ENCODE results near the gene SLC12A8.

Gene SLC12A8

DNA sequence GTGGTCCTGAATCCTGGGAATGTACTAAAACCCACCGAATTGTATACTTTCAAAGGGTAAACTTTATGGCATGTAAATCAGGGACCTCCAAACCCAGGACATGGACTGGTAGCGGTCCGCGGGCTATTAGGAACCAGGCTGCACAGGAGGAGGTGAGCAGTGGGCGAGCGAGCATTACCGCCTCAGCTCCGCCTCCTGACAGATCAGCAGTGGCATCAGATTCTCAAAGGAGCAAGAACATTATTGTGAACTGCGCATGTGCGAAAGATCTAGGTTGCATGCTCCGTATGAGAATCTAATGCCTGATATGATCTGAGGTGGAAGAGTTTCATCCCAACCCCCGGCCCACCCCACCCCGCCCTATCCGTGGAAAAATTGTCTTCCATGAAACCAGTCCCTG is 178.9 kb downstream of the SLC12A8 start:
- DNase-seq: no peak

DNA sequence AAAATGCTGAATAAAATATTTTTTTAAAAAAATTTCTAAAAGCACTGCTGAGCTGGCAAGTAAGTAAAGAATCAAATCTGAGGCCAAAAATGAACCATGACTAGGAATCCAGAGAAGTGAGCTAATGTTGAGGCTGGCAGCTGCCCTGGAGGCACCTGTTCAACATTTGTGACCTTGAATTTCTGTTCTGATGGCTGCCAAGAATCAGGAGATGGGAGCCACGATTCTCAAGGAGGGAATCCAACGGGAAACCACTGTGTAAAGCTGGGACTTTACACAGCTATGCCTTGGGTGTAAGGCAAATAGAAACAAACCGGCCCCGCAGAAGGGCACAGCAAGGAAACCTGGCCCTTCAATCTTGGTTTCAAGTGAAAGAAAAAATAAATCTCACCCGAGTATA is 179.4 kb downstream of the SLC12A8 start:
- DNase-seq: no peak

DNA sequence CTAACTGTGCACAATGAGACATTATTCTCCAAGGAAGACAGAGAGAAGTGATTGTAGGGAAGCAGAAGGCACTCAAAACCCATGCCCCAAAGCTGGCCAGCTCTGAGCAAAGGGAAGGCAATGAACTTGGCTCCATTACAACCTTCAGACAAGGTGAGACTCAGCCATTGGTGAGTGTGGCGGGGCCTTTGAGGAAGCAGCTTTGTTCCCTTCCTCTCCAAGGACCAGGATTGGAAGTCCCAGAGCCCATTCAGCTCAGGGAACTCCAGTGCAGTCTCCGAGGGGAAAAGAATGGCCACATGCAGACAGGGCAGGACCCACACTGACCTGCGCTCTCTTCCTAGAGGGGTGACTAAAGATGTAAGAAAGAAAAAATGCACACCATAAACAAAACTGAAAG is 179.9 kb downstream of the SLC12A8 start:
- DNase-seq: no peak

Measured in nucleus accumbens (tissue), 56 donors.